A549 (cell line): Measurements from ENCODE around the gene OR4D11. TPM values are rescaled to one million over a fixed set of nuclear protein-coding genes. Genes with fewer than 3 reads are reported as not detected.
"Not testable (repeated sequence)": the region's sequence is repeated elsewhere in the genome, so short reads cannot be mapped to it uniquely, and the experiment has no call there.

Experiments used
- ATAC-seq, 2 experiments: fragments of 200-7000 bp in 1 of 2; fragments of >200 bp in 1 of 2; cut with Nextera tagmentation in 1 of 2; cut with Tn5 transposase in 1 of 2; 3 replicates each; pipeline versions ENCODE4 v1.8.0 to v1.9.1; 2018 to 2020; ENCODE audit warnings: mild to moderate bottlenecking in 1 of 2, moderate library complexity in 1 of 2
- CTCF ChIA-PET: fragments of 300-600 bp; sonication (Branson Sonifier 250); formaldehyde crosslinking; extraction: SDS; loops from one replicate; lab custom pipeline; 2021; ENCODE audit warnings: antibody characterized with exemption, inconsistent platforms; lab: Yijun Ruan, JAX
- POLR2A ChIA-PET: fragments of 350-600 bp; formaldehyde crosslinking; extraction: SDS; loops from one replicate; lab custom pipeline; 2021; ENCODE audit warnings: antibody characterized with exemption, inconsistent platforms; lab: Yijun Ruan, JAX
- DNase-seq, 2 experiments: peaks; one replicate each; pipeline versions ENCODE4 v3.0.0 to v3.0.0-alpha.2; 2011 to 2016; ENCODE audit warnings: low read depth in 1 of 2, low spot score in 1 of 2
- FAIRE-seq: peaks from 2 replicates; lab custom pipeline; 2011; peaks lifted over from hg19 to GRCh38; lab: Jason Lieb, UNC
- H3K27ac ChIP-seq, 2 experiments: fragments of >200 bp; sonication (Bioruptor Twin); formaldehyde crosslinking; 3 replicates each; pipeline ENCODE4 v1.5.1; 2016 to 2017
- H3K4me1 ChIP-seq: fragments of >200 bp; sonication (Bioruptor Twin); formaldehyde crosslinking; 3 replicates; pipeline ENCODE4 v1.6.1; 2016
- H3K4me2 ChIP-seq: fragments of >200 bp; sonication (Bioruptor Twin); formaldehyde crosslinking; 3 replicates; pipeline ENCODE4 v1.6.1; 2016
- H3K4me3 ChIP-seq: fragments of >200 bp; sonication (Bioruptor Twin); formaldehyde crosslinking; 3 replicates; pipeline ENCODE4 v1.5.1; 2016
- H3K9me3 ChIP-seq: fragments of >200 bp; sonication (Bioruptor Twin); formaldehyde crosslinking; 3 replicates; pipeline ENCODE4 v1.6.1; 2016
- CBX2 ChIP-seq: fragments of 200-600 bp; sonication (generic); IDR thresholded peaks from 2 replicates; pipeline ENCODE4 v1.6.1; 2016; ENCODE audit warnings: low read depth, mild to moderate bottlenecking, borderline replicate concordance
- CEBPB ChIP-seq, 2 experiments: fragments of >200 bp in 1 of 2; sonication (Bioruptor Twin) in 1 of 2; formaldehyde crosslinking in 1 of 2; IDR thresholded peaks; 2 replicates each; pipeline ENCODE4 v1.6.1; 2012 to 2016
- CHD2 ChIP-seq: fragments of 150-350 bp; IDR thresholded peaks from 2 replicates; pipeline ENCODE4 v1.6.1; 2014; ENCODE audit warnings: low read length; ENCODE audit not compliant: partially characterized antibody
- CHD4 ChIP-seq: fragments of 200-600 bp; sonication (generic); IDR thresholded peaks from 2 replicates; pipeline ENCODE4 v1.6.1; 2016; ENCODE audit warnings: antibody characterized with exemption, mild to moderate bottlenecking, borderline replicate concordance
- EP300 ChIP-seq, 2 experiments: fragments of >200 bp; sonication (Bioruptor Twin); formaldehyde crosslinking; IDR thresholded peaks; 2 replicates in 1 of 2; 3 replicates in 1 of 2; pipeline ENCODE4 v1.6.1; 2016 to 2017
- ESRRA ChIP-seq: fragments of 150-350 bp; IDR thresholded peaks from 2 replicates; pipeline ENCODE4 v1.6.1; 2014; ENCODE audit warnings: mild to moderate bottlenecking, low read length, borderline replicate concordance
- FOSB ChIP-seq: fragments of 250-450 bp; sonication (Bioruptor Pico); IDR thresholded peaks from 2 replicates; pipeline ENCODE4 v1.5.0; 2020; ENCODE audit warnings: mild to moderate bottlenecking, moderate library complexity
- FOSL2 ChIP-seq, 2 experiments: fragments of 450-650 bp in 1 of 2; fragments of >200 bp in 1 of 2; sonication (Bioruptor Twin) in 1 of 2; formaldehyde crosslinking; IDR thresholded peaks; 2 replicates each; pipeline versions ENCODE4 v1.5.0 to v1.6.1; 2016 to 2020; ENCODE audit warnings: mild to moderate bottlenecking in 1 of 2, moderate library complexity in 1 of 2
- GATA3 ChIP-seq: IDR thresholded peaks from 2 replicates; pipeline ENCODE4 v1.6.1; 2012; ENCODE audit warnings: borderline replicate concordance
- HOXA7 ChIP-seq: fragments of 250-450 bp; sonication (Bioruptor Pico); IDR thresholded peaks from 2 replicates; pipeline ENCODE4 v1.5.0; 2020; ENCODE audit warnings: mild to moderate bottlenecking, moderate library complexity
- HOXB5 ChIP-seq: fragments of 250-450 bp; sonication (Bioruptor Pico); IDR thresholded peaks from 2 replicates; pipeline ENCODE4 v1.5.0; 2020; ENCODE audit warnings: mild to moderate bottlenecking, moderate library complexity
- KDM1A ChIP-seq: fragments of 200-600 bp; sonication (generic); IDR thresholded peaks from 2 replicates; pipeline ENCODE4 v1.6.1; 2016; ENCODE audit warnings: low read depth, mild to moderate bottlenecking
- KDM5A ChIP-seq: fragments of 200-600 bp; sonication (generic); IDR thresholded peaks from 2 replicates; pipeline ENCODE4 v1.6.1; 2016; ENCODE audit warnings: antibody characterized with exemption, mild to moderate bottlenecking
- NR3C1 ChIP-seq: fragments of >200 bp; sonication (Bioruptor Twin); formaldehyde crosslinking; IDR thresholded peaks from 3 replicates; pipeline ENCODE4 v1.6.1; 2017
- PBX3 ChIP-seq: IDR thresholded peaks from 2 replicates; pipeline ENCODE4 v1.6.1; 2012
- RFX5 ChIP-seq: fragments of 450-650 bp; IDR thresholded peaks from 2 replicates; pipeline ENCODE4 v1.7.1; 2014; ENCODE audit warnings: antibody characterized with exemption, mild to moderate bottlenecking, moderate library complexity
- TFCP2L1 ChIP-seq: fragments of 250-450 bp; sonication (Bioruptor Pico); IDR thresholded peaks from 2 replicates; pipeline ENCODE4 v1.5.0; 2021; ENCODE audit warnings: mild to moderate bottlenecking
- ZC3H11A ChIP-seq: fragments of 450-650 bp; IDR thresholded peaks from 2 replicates; pipeline ENCODE4 v1.6.1; 2014; ENCODE audit warnings: antibody characterized with exemption, mild to moderate bottlenecking
- ZFP36 ChIP-seq: fragments of 450-650 bp; IDR thresholded peaks from 2 replicates; pipeline ENCODE4 v1.6.1; 2014; ENCODE audit warnings: borderline replicate concordance; ENCODE audit not compliant: partially characterized antibody
- ZNF302 ChIP-seq: fragments of 250-450 bp; sonication (Bioruptor Pico); IDR thresholded peaks from 2 replicates; pipeline ENCODE4 v1.9.0; 2021; ENCODE audit warnings: inconsistent platforms, mild to moderate bottlenecking, moderate library complexity
- WGBS: methylation state at CpG from one replicate; pipeline ENCODE4 v1.1.6; 2017; ENCODE audit errors: missing lambda C conversion rate; 5-methylcytosine and 5-hydroxymethylcytosine counted together
- polyA plus RNA-seq, 4 experiments: library from polyadenylated mRNA; depleted of rRNA in 3 of 4; stranded (reverse); fragments of >200 nt; fragmentation: RNase III in 1 of 4; extraction: RNeasy Plus Mini Kit Qiagen cat#74134 plus additional on column Dnase treatment in 1 of 4; gene quantifications; 2 replicates in 3 of 4; 3 replicates in 1 of 4; pipeline ENCODE4 v1.2.3, GENCODE V29; 2011 to 2017

The OR4D11 gene
- polyA plus RNA-seq, 2 of the 4 experiments (the other 2 are of a cell fraction): not detected

- TF ChIP-seq RFX5 (no peak), HOXA7 (CRISPR knock-in tag) (no peak), ZFP36 (no peak), KDM1A (no peak), CHD2 (no peak), GATA3 (no peak), CBX2 (no peak), FOSB (CRISPR knock-in tag) (no peak), CEBPB (IDR thresholded peaks at IDR 0.05) (no peak), NR3C1 (no peak), PBX3 (no peak), CHD4 (no peak), HOXB5 (CRISPR knock-in tag) (no peak)
- FAIRE-seq: no peak
- ATAC-seq: no peak
These were observed 38.9 kb downstream of the OR4D11 start for GRCh38 chr11:59542142-59542810.

DNA sequence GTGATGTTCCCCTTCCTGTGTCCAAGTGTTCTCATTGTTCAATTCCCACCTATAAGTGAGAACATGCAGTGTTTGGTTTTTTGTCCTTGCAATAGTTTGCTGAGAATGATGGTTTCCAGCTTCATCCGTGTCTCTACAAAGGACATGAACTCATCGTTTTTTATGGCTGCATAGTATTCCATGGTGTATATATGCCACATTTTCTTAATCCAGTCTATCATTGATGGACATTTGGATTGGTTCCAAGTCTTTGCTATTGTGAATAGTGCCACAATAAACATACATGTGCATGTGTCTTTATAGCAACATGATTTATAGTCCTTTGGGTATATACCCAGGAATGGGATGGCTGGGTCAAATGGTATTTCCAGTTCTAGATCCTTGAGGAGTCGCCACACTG, 40.3 kb downstream of the OR4D11 start:
- 78% methylated on average over 3 of the region's 3 CpGs for WGBS
- H3K27ac ChIP-seq, CTCF ChIA-PET, ATAC-seq, H3K4me3 ChIP-seq, DNase-seq, H3K4me2 ChIP-seq, POLR2A ChIA-PET, FAIRE-seq, H3K9me3 ChIP-seq: not testable (repeated sequence)
- H3K4me1 ChIP-seq: peaks cover 24% of the 10 kb centered on the region

More at GRCh38 chr11:59542142-59542810, 38.9 kb downstream of the OR4D11 start:
- ChIA-PET CTCF (interaction anchor here (0.8 kb wide), 1 partner anchor 210 kb away, joined by 3 read pairs; no protein-coding TSS in a partner anchor), POLR2A (no interaction called here)
- Histone ChIP-seq H3K4me2 (no peak overlapping the region), H3K9me3 (no peaks in the 10 kb centered on the region), H3K27ac (peak overlapping the region in 1 of 2 experiments; percentile 6; a peak in 1 of 6 replicates), H3K4me1 (peaks cover 18% of the 10 kb centered on the region), H3K4me3 (no peak overlapping the region)
- WGBS: 67% methylated on average over 3 of the region's 3 CpGs
- no peak for DNase-seq

DNA sequence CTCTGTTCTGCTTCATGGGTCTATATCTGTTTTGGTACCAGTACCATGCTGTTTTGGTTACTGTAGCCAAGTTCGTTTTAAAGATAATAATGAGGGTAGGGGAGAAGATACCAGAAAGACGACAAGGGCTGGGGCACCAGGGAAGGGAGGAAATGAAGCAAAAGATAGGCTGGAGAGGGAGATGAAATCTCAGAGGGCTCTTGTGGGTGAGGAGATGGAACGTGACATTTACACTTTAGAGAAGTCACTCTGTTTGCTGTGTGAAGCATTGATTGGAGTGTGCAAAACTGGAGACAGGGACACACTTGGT, 41.4 kb downstream of the OR4D11 start:
- POLR2A ChIA-PET: no interaction called here
- Histone ChIP-seq H3K9me3 (no peaks in the 10 kb centered on the region), H3K4me3 (peak overlapping the region; percentile 48), H3K4me2 (peak overlapping the region; percentile 93), H3K27ac (peak overlapping the region; percentile 95 to 97), H3K4me1 (peaks cover 31% of the 10 kb centered on the region)
- no peak for FAIRE-seq
- WGBS: 3% methylated on average over 3 of the region's 3 CpGs
- no peak for TF ChIP-seq ZC3H11A
- no peak for TF ChIP-seq KDM5A
- TF ChIP-seq ZNF302: 0 out of 2 replicates have a peak, but pooled peaks have one; percentile 8
- 0 out of 2 replicates have a peak, but pooled peaks have one; percentile 61 for TF ChIP-seq TFCP2L1 (CRISPR knock-in tag)
- no peak for TF ChIP-seq ESRRA
- TF ChIP-seq EP300 (IDR thresholded peaks at IDR 0.05): no peak
- peak; percentile 85; the same call in 1 of the 2 replicates for TF ChIP-seq HOXA7 (CRISPR knock-in tag)
- TF ChIP-seq FOSL2 (IDR thresholded peaks at IDR 0.05): no peak
- no peak for TF ChIP-seq FOSL2 (CRISPR knock-in tag; IDR thresholded peaks at IDR 0.05)
- DNase-seq: no peak
- ATAC-seq: peak; percentile 9 to 41
- CTCF ChIA-PET: no interaction called here
